ENCODE data around the gene TSPAN16. TPM values are rescaled to one million over a fixed set of nuclear protein-coding genes. Genes with fewer than 3 reads are reported as not detected.

TSPAN16 gene
- total RNA-seq, 1 experiment from 2014 or later = not detected

DNA sequence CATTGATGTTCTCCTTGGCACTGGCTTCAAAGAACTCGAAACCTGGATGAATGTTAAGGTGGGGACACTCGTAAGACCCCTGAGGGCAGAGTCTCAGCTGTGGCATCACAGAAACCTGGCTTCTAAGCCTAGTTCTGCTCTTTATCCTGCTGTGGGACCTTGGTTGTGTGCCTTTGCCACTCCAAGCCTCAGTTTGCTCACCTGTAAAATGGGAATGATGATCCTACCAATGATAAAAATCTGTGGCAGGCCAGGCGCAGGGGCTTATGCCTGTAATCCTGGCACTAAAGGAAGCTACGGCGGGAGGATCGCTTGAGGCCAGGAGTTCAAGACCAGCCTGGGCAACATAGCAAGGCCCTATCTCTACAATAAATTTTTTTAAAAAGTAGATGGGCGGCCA lies 29.6 kb downstream of the TSPAN16 start:
- H3K9me3 Mint-ChIP-seq = no peaks in the 10 kb centered on the region
- TF ChIP-seq, protein P1, sequence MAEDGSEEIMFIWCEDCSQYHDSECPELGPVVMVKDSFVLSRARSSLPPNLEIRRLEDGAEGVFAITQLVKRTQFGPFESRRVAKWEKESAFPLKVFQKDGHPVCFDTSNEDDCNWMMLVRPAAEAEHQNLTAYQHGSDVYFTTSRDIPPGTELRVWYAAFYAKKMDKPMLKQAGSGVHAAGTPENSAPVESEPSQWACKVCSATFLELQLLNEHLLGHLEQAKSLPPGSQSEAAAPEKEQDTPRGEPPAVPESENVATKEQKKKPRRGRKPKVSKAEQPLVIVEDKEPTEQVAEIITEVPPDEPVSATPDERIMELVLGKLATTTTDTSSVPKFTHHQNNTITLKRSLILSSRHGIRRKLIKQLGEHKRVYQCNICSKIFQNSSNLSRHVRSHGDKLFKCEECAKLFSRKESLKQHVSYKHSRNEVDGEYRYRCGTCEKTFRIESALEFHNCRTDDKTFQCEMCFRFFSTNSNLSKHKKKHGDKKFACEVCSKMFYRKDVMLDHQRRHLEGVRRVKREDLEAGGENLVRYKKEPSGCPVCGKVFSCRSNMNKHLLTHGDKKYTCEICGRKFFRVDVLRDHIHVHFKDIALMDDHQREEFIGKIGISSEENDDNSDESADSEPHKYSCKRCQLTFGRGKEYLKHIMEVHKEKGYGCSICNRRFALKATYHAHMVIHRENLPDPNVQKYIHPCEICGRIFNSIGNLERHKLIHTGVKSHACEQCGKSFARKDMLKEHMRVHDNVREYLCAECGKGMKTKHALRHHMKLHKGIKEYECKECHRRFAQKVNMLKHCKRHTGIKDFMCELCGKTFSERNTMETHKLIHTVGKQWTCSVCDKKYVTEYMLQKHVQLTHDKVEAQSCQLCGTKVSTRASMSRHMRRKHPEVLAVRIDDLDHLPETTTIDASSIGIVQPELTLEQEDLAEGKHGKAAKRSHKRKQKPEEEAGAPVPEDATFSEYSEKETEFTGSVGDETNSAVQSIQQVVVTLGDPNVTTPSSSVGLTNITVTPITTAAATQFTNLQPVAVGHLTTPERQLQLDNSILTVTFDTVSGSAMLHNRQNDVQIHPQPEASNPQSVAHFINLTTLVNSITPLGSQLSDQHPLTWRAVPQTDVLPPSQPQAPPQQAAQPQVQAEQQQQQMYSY (CRISPR knock-in tag; IDR thresholded peaks at IDR 0.05) = no peak
- TF ChIP-seq ZNF263 (CRISPR knock-in tag; IDR thresholded peaks at IDR 0.05; ENCODE audit: low read depth) = no peak
- TF ChIP-seq IRF2 (CRISPR knock-in tag; IDR thresholded peaks at IDR 0.05; ENCODE audit: borderline replicate concordance, low read depth) = no peak
- TF ChIP-seq SMAD3 (CRISPR knock-in tag; IDR thresholded peaks at IDR 0.05; ENCODE audit: borderline replicate concordance) = no peak
- TF ChIP-seq, protein P2, sequence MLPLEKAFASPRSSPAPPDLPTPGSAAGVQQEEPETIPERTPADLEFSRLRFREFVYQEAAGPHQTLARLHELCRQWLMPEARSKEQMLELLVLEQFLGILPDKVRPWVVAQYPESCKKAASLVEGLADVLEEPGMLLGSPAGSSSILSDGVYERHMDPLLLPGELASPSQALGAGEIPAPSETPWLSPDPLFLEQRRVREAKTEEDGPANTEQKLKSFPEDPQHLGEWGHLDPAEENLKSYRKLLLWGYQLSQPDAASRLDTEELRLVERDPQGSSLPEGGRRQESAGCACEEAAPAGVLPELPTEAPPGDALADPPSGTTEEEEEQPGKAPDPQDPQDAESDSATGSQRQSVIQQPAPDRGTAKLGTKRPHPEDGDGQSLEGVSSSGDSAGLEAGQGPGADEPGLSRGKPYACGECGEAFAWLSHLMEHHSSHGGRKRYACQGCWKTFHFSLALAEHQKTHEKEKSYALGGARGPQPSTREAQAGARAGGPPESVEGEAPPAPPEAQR (CRISPR knock-in tag; IDR thresholded peaks at IDR 0.05) = no peak
- no peak for TF ChIP-seq GTF2I (CRISPR knock-in tag; conservative IDR thresholded peaks at IDR 0.05)
- TF ChIP-seq PRRX2 (CRISPR knock-in tag; IDR thresholded peaks at IDR 0.05) = no peak
- TF ChIP-seq CREM (CRISPR knock-in tag; IDR thresholded peaks at IDR 0.05) = no peak
- no peak for TF ChIP-seq TP53 (CRISPR knock-in tag; IDR thresholded peaks at IDR 0.05)
- TF ChIP-seq, protein P3, sequence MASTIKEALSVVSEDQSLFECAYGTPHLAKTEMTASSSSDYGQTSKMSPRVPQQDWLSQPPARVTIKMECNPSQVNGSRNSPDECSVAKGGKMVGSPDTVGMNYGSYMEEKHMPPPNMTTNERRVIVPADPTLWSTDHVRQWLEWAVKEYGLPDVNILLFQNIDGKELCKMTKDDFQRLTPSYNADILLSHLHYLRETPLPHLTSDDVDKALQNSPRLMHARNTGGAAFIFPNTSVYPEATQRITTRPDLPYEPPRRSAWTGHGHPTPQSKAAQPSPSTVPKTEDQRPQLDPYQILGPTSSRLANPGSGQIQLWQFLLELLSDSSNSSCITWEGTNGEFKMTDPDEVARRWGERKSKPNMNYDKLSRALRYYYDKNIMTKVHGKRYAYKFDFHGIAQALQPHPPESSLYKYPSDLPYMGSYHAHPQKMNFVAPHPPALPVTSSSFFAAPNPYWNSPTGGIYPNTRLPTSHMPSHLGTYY (CRISPR knock-in tag; IDR thresholded peaks at IDR 0.05) = no peak
- TF ChIP-seq, protein P4, sequence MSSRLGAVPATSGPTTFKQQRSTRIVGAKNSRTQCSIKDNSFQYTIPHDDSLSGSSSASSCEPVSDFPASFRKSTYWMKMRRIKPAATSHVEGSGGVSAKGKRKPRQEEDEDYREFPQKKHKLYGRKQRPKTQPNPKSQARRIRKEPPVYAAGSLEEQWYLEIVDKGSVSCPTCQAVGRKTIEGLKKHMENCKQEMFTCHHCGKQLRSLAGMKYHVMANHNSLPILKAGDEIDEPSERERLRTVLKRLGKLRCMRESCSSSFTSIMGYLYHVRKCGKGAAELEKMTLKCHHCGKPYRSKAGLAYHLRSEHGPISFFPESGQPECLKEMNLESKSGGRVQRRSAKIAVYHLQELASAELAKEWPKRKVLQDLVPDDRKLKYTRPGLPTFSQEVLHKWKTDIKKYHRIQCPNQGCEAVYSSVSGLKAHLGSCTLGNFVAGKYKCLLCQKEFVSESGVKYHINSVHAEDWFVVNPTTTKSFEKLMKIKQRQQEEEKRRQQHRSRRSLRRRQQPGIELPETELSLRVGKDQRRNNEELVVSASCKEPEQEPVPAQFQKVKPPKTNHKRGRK (CRISPR knock-in tag; IDR thresholded peaks at IDR 0.05; ENCODE audit: borderline replicate concordance) = no peak
- no peak for TF ChIP-seq NR2C2 (CRISPR knock-in tag; IDR thresholded peaks at IDR 0.05)
- TF ChIP-seq, protein P5, sequence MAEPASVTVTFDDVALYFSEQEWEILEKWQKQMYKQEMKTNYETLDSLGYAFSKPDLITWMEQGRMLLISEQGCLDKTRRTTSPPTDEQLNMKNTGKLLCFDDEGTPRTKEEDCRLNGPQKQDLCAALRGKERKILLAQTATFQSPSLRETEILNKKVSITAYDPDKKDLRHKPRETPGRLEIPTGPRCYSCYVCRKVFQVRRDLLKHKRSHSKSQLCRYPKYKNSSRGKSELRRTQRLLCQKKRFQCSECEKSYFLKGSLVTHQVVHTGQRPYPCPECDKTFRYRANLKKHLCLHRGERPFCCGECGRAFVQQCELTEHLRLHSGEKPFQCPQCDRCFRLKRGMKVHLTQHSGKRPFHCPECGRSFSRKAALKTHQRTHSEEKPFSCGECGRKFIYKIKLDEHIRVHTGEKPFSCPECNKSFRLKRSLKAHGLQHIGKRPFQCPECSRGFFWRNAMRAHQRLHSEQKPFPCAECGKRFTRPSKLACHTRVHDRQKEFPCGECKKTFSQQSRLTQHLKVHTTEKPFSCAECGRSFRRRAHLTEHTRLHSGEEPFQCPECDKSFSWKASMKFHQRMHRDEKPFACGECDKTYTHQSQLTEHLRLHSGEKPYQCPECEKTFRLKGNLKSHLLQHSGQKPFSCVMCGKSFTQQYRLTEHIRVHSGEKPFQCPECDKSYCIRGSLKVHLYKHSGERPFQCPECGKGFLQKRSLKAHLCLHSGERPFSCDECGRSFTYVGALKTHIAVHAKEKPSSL (CRISPR knock-in tag; conservative IDR thresholded peaks at IDR 0.05) = no peak
- TF ChIP-seq TCF7 (CRISPR knock-in tag; IDR thresholded peaks at IDR 0.05; ENCODE audit: low read depth) = no peak
- TF ChIP-seq, protein P6, sequence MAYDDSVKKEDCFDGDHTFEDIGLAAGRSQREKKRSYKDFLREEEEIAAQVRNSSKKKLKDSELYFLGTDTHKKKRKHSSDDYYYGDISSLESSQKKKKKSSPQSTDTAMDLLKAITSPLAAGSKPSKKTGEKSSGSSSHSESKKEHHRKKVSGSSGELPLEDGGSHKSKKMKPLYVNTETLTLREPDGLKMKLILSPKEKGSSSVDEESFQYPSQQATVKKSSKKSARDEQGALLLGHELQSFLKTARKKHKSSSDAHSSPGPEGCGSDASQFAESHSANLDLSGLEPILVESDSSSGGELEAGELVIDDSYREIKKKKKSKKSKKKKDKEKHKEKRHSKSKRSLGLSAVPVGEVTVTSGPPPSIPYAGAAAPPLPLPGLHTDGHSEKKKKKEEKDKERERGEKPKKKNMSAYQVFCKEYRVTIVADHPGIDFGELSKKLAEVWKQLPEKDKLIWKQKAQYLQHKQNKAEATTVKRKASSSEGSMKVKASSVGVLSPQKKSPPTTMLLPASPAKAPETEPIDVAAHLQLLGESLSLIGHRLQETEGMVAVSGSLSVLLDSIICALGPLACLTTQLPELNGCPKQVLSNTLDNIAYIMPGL (CRISPR knock-in tag; IDR thresholded peaks at IDR 0.05) = no peak
- TF ChIP-seq, protein P7, sequence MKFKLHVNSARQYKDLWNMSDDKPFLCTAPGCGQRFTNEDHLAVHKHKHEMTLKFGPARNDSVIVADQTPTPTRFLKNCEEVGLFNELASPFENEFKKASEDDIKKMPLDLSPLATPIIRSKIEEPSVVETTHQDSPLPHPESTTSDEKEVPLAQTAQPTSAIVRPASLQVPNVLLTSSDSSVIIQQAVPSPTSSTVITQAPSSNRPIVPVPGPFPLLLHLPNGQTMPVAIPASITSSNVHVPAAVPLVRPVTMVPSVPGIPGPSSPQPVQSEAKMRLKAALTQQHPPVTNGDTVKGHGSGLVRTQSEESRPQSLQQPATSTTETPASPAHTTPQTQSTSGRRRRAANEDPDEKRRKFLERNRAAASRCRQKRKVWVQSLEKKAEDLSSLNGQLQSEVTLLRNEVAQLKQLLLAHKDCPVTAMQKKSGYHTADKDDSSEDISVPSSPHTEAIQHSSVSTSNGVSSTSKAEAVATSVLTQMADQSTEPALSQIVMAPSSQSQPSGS (CRISPR knock-in tag; IDR thresholded peaks at IDR 0.05; ENCODE audit: borderline replicate concordance, low read depth) = no peak
- TF ChIP-seq GRHL2 (CRISPR knock-in tag; IDR thresholded peaks at IDR 0.05; ENCODE audit: insufficient replicate concordance, severe bottlenecking) = no peak
- TF ChIP-seq, protein P8, sequence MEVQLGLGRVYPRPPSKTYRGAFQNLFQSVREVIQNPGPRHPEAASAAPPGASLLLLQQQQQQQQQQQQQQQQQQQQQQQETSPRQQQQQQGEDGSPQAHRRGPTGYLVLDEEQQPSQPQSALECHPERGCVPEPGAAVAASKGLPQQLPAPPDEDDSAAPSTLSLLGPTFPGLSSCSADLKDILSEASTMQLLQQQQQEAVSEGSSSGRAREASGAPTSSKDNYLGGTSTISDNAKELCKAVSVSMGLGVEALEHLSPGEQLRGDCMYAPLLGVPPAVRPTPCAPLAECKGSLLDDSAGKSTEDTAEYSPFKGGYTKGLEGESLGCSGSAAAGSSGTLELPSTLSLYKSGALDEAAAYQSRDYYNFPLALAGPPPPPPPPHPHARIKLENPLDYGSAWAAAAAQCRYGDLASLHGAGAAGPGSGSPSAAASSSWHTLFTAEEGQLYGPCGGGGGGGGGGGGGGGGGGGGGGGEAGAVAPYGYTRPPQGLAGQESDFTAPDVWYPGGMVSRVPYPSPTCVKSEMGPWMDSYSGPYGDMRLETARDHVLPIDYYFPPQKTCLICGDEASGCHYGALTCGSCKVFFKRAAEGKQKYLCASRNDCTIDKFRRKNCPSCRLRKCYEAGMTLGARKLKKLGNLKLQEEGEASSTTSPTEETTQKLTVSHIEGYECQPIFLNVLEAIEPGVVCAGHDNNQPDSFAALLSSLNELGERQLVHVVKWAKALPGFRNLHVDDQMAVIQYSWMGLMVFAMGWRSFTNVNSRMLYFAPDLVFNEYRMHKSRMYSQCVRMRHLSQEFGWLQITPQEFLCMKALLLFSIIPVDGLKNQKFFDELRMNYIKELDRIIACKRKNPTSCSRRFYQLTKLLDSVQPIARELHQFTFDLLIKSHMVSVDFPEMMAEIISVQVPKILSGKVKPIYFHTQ (CRISPR knock-in tag; IDR thresholded peaks at IDR 0.05) = no peak
- no peak for TF ChIP-seq MYBL2 (CRISPR knock-in tag; IDR thresholded peaks at IDR 0.05)

More for the DNA sequence above, 29.6 kb downstream of the TSPAN16 start:
- Mint-ChIP-seq H3K27ac (no peak overlapping the region), H3K27me3 (ENCODE audit: low read depth) (no peaks in the 10 kb centered on the region; the same call in 1 of the 2 replicates), H3K4me1 (peaks cover 16% of the 10 kb centered on the region), H3K36me3 (no peaks in the 10 kb centered on the region), H3K4me3 (no peak overlapping the region)
- CTCF ChIA-PET = interaction anchor here (0.9 to 1.4 kb wide), 3 partner anchors 30 to 32 kb away, joined by 3 to 5 read pairs (median 4); partner anchors contain the start of gene TSPAN16
- POLR2A ChIA-PET = no interaction called here
- ATAC-seq (no peak), DNase-seq (ENCODE audit: low spot score) (no peak)

Measured in WTC11 (cell line).